K562 (cell line): Measurements from ENCODE around the gene GIPC3. TPM values are rescaled to one million over a fixed set of nuclear protein-coding genes. Genes with fewer than 3 reads are reported as not detected.

Source experiments
- CLOCK ChIP-seq: fragments of 250-450 bp; sonication (Bioruptor Pico); IDR thresholded peaks from 2 replicates; pipeline ENCODE4 v1.4.0; 2020; ENCODE audit warnings: mild to moderate bottlenecking, moderate library complexity, borderline replicate concordance
- E2F8 ChIP-seq: fragments of 450-650 bp; IDR thresholded peaks from 2 replicates; pipeline ENCODE4 v1.7.1; 2018; ENCODE audit warnings: mild to moderate bottlenecking, low read depth; ENCODE audit not compliant: partially characterized antibody
- ETV6 ChIP-seq, 3 experiments: fragments of 150-350 bp in 1 of 3; sonication (generic) in 1 of 3; formaldehyde crosslinking in 1 of 3; IDR thresholded peaks; 2 replicates each; pipeline versions ENCODE4 v1.6.1 to v1.8.0; 2014 to 2022; ENCODE audit warnings: borderline replicate concordance in 2 of 3, low read depth in 2 of 3, antibody characterized with exemption in 1 of 3, low read length in 1 of 3, mild to moderate bottlenecking in 1 of 3, missing genetic modification reagents in 1 of 3
- KLF1 ChIP-seq: fragments of 450-650 bp; IDR thresholded peaks from 2 replicates; pipeline ENCODE4 v1.6.1; 2016; ENCODE audit warnings: missing genetic modification characterization, missing compliant biosample characterization
- POLR3G ChIP-seq: IDR thresholded peaks from 2 replicates; pipeline ENCODE4 v1.6.1; 2011; ENCODE audit not compliant: insufficient read length, insufficient replicate concordance; ENCODE audit errors: extremely low read depth
- STAT5B ChIP-seq: fragments of 250-450 bp; sonication (Bioruptor Pico); IDR thresholded peaks from 2 replicates; pipeline ENCODE4 v1.8.0; 2021; ENCODE audit warnings: mild to moderate bottlenecking, inconsistent platforms
- ZNF318 ChIP-seq, 2 experiments: fragments of 450-650 bp; IDR thresholded peaks; 2 replicates each; pipeline ENCODE4 v1.6.1; 2016; ENCODE audit warnings: mild to moderate bottlenecking in 2 of 2, borderline replicate concordance in 1 of 2, low read depth in 1 of 2, moderate library complexity in 1 of 2
- ZNF398 ChIP-seq: fragments of 250-450 bp; sonication (Bioruptor Pico); IDR thresholded peaks from 2 replicates; pipeline ENCODE4 v1.8.0; 2021; ENCODE audit warnings: moderate library complexity, mild to moderate bottlenecking, inconsistent platforms
- polyA plus RNA-seq, 8 experiments: library from polyadenylated mRNA; depleted of rRNA in 4 of 8; stranded (reverse) in 5 of 8; unstranded in 3 of 8; fragments of >200 nt; fragmentation: Nextera tagmentation in 2 of 8; fragmentation: Illumina TruSeq in 1 of 8; extraction: Ambion mirVana in 2 of 8; extraction: Trizol in 1 of 8; gene quantifications; 2 replicates each; pipeline versions ENCODE4 v1.2.1 to v1.2.3, GENCODE V29; 2011 to 2014; ENCODE audit warnings: inconsistent platforms in 1 of 8, missing spikeins in 1 of 8
- total RNA-seq, 7 experiments: library from RNA; depleted of rRNA in 6 of 7; stranded (reverse); fragments of >200 nt in 6 of 7; fragmentation: Illumina TruSeq in 2 of 7; extraction: Trizol in 2 of 7; gene quantifications; 2 replicates each; pipeline versions ENCODE4 v1.2.1 to v1.2.3, GENCODE V29; 2011 to 2021; ENCODE audit warnings: low replicate concordance in 1 of 7

GIPC3 gene
- total and polyA plus RNA-seq, 9 of the 15 experiments (the other 6 are each of a cell fraction or from before 2014, with no cell fraction given), result 0.03 to 3.6 (median 1.5) TPM; not detected in 1

- TF ChIP-seq POLR3G (no peak), ZNF398 (no peak), E2F8 (peak; percentile 64), STAT5B (CRISPR knock-in tag) (no peak), KLF1 (tag) (peak; percentile 85), ZNF318 (IDR thresholded peaks at IDR 0.05; ENCODE audit: borderline replicate concordance in 1 of 2, low read depth in 1 of 2) (no peak), ETV6 (IDR thresholded peaks at IDR 0.05; ENCODE audit: borderline replicate concordance in 1 of 2, low read depth in 2 of 2, low read length in 1 of 2) (no peak), ETV6 (CRISPR knock-in tag; IDR thresholded peaks at IDR 0.05; ENCODE audit: borderline replicate concordance) (no peak), CLOCK (CRISPR knock-in tag) (no peak)
Measured at GRCh38 chr19:3626473-3627350, 41.4 kb downstream of the GIPC3 start, which contains the start of gene CACTIN (continued).
